ENCODE results near the gene CDH16. TPM values are rescaled to one million over a fixed set of nuclear protein-coding genes. Genes with fewer than 3 reads are reported as not detected.

The CDH16 gene
- polyA plus RNA-seq, 1 experiment: not detected

DNA sequence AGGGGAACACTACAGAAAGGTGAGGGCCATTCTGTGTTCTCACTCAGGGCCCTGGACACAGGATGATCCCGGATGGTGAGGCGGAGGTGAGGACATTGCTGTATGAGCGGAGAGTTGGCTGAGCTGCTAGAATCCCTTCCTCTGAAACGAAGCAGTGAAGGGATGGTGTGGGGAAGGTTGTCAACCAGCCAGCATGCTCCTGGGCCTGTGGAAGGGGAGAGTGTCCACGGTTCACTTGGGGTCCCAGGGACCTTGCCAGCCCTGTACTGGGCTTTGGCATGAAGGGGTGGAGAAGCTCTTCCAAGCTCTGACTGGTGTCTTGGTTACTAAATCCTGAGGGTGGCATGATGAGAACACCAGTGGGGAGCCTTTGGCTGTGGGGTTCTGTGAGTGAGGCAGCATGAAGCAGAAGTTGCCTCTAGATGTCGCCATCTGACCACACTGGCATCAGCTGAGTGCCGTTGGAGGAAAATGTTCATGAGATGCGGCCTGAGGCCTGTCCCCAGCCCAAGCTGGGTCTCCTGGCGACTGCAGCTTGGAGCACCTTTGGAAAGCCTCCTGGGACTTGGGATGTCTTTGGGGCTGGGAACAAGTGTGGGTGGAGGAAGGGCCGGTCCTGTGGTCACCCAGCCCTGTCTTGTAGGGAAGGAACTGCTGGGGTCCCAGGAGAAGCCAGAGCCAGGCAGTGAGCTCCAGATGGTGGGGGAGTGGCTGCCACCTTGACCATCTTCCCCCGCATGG, 23.6 kb downstream of the CDH16 start:
- peak overlapping the region; percentile 11 for H3K27ac ChIP-seq (ENCODE audit: low read depth, low read length)
- H3K27me3 ChIP-seq (ENCODE audit: control insufficient read depth, insufficient read depth, low read length): no peaks in the 10 kb centered on the region
- no peak overlapping the region for H3K4me3 ChIP-seq (ENCODE audit: low read depth, low read length)
- POLR2A ChIA-PET: interaction anchor here (1.0 to 1.8 kb wide), 2 partner anchors 32 to 38 kb away, joined by 3 to 4 read pairs; no protein-coding TSS in a partner anchor
- TF ChIP-seq CTCF (IDR thresholded peaks at IDR 0.05; ENCODE audit: low read depth, low read length): peak; percentile 93
- no peaks in the 10 kb centered on the region for H3K9me3 ChIP-seq (ENCODE audit: control insufficient read depth, insufficient read depth, low read length)
- CTCF ChIA-PET: interaction anchor here (0.6 to 5.6 kb wide), 30 partner anchors 9 to 260 kb away, joined by 3 to 77 read pairs (median 5); partner anchors contain the start of genes CDH16, CES3 and RRAD
- DNase-seq (ENCODE audit: low read depth, low spot score): no peak

GRCh38 chr16:66894055-66894454, 24.6 kb downstream of the CDH16 start:
- Histone ChIP-seq H3K4me3 (ENCODE audit: low read depth, low read length) (no peak overlapping the region), H3K27me3 (ENCODE audit: control insufficient read depth, insufficient read depth, low read length) (no peaks in the 10 kb centered on the region), H3K9me3 (ENCODE audit: control insufficient read depth, insufficient read depth, low read length) (no peaks in the 10 kb centered on the region), H3K27ac (ENCODE audit: low read depth, low read length) (no peak overlapping the region)
- POLR2A ChIA-PET: no interaction called here
- DNase-seq (ENCODE audit: low read depth, low spot score): no peak
- TF ChIP-seq CTCF (IDR thresholded peaks at IDR 0.05; ENCODE audit: low read depth, low read length): no peak
- CTCF ChIA-PET: interaction anchor here (0.5 to 5.6 kb wide), 10 partner anchors 8 to 259 kb away, joined by 3 to 77 read pairs (median 10); partner anchors contain the start of gene RRAD

DNA sequence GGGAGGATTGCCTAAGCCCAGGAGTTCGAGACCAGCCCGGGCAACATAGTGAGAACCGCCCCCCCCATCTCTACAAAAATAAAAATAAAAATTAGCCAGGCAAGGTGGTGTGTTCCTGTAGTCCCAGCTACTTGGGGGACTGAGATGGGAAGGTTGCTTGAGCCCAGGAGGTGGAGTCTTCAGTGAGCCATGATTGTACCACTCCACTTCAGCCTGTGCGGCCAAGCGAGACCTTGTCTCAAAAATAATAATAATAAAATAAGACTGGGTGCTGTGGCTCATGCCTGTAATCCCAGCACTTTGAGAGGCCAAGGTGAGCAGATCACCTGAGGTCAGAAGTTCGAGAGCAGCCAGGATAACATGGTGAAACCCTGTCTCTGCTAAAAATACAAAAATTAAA, 26.9 kb downstream of the CDH16 start:
- Histone ChIP-seq H3K9me3 (ENCODE audit: control insufficient read depth, insufficient read depth, low read length) (no peaks in the 10 kb centered on the region), H3K27ac (ENCODE audit: low read depth, low read length) (no peak overlapping the region), H3K27me3 (ENCODE audit: control insufficient read depth, insufficient read depth, low read length) (no peaks in the 10 kb centered on the region), H3K4me3 (ENCODE audit: low read depth, low read length) (no peak overlapping the region)
- no peak for TF ChIP-seq CTCF (IDR thresholded peaks at IDR 0.05; ENCODE audit: low read depth, low read length)
- ChIA-PET CTCF (interaction anchor here (0.6 to 2.2 kb wide), 7 partner anchors 18 to 241 kb away, joined by 3 to 12 read pairs (median 6); partner anchors contain the start of gene NAE1), POLR2A (no interaction called here)
- no peak for DNase-seq (ENCODE audit: low read depth, low spot score)

DNA sequence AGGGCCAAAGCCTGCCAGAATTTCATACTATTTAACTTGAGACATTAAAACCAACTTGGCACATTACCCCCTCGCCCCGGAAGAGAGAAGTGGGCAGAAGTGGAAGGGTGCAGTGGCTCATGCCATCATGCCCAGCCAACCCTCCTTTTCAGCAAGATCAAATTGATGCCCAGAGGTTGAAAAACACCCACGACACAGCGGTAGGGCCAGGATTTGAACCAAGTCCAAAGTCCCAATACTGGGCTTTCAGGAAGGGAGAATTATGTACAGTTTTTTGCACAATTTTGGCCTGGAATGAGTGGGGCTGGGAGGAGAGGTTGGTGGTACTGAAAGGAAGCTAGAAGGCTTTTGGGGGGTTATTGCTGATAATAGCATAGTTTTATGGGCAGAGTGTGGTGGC, 27.3 kb downstream of the CDH16 start:
- ChIA-PET POLR2A (no interaction called here), CTCF (interaction anchor here (1.6 to 2.2 kb wide), 2 partner anchors 24 to 56 kb away, joined by 5 to 12 read pairs; no protein-coding TSS in a partner anchor)
- no peak for DNase-seq (ENCODE audit: low read depth, low spot score)
- Histone ChIP-seq H3K4me3 (ENCODE audit: low read depth, low read length) (no peak overlapping the region), H3K27ac (ENCODE audit: low read depth, low read length) (no peak overlapping the region), H3K9me3 (ENCODE audit: control insufficient read depth, insufficient read depth, low read length) (no peaks in the 10 kb centered on the region), H3K27me3 (ENCODE audit: control insufficient read depth, insufficient read depth, low read length) (no peaks in the 10 kb centered on the region)
- no peak for TF ChIP-seq CTCF (IDR thresholded peaks at IDR 0.05; ENCODE audit: low read depth, low read length)

- H3K27ac ChIP-seq (ENCODE audit: low read depth, low read length): no peak overlapping the region
- no peak for TF ChIP-seq CTCF (IDR thresholded peaks at IDR 0.05; ENCODE audit: low read depth, low read length)
- no peaks in the 10 kb centered on the region for H3K9me3 ChIP-seq (ENCODE audit: control insufficient read depth, insufficient read depth, low read length)
- POLR2A ChIA-PET: no interaction called here
- CTCF ChIA-PET: interaction anchor here (0.5 to 1.8 kb wide), 5 partner anchors 18 to 279 kb away, joined by 3 to 7 read pairs (median 4); partner anchors contain the start of genes NAE1 and NOL3
- DNase-seq (ENCODE audit: low read depth, low spot score): no peak
- H3K27me3 ChIP-seq (ENCODE audit: control insufficient read depth, insufficient read depth, low read length): no peaks in the 10 kb centered on the region
- H3K4me3 ChIP-seq (ENCODE audit: low read depth, low read length): no peak overlapping the region
These were observed 27.9 kb downstream of the CDH16 start for GRCh38 chr16:66890799-66891198.

All from AG04450 (cell line).